ENCODE results near the gene CNN3. TPM values are rescaled to one million over a fixed set of nuclear protein-coding genes. Genes with fewer than 3 reads are reported as not detected.
A peak's percentile ranks its signal among the peaks of the same experiment; 100 is the strongest.

Gene CNN3
- 204 and 242 TPM in 2 replicates for polyA plus RNA-seq (2012; rRNA removed)
- 282 and 327 TPM in 2 replicates for polyA plus RNA-seq (2012; cell fraction: cytosol; rRNA removed)
- polyA plus RNA-seq (2012; cell fraction: nucleus; rRNA removed): 113 and 197 TPM in 2 replicates

- DNase-seq: peak; percentile 98
- Histone ChIP-seq H3F3A (replicated peaks; ENCODE audit: insufficient read depth) (peaks cover 18% of the 10 kb centered on the region), H3K79me2 (ENCODE audit: insufficient read depth) (peaks cover 65% of the 10 kb centered on the region), H2AFZ (ENCODE audit: low read depth) (peak within 1 kb of the TSS; percentile 75), H3K27ac (ENCODE audit: low read depth in 2 of 2, low read length in 1 of 2) (peak within 1 kb of the TSS; percentile 97 to 98), H3K4me1 (ENCODE audit: control insufficient read depth in 1 of 2, insufficient read depth in 2 of 2, low read depth in 1 of 2, low read length in 1 of 2) (peaks cover 29 to 42% of the 10 kb centered on the region in 2 experiments), H3K9me2 (no peaks in the 10 kb centered on the region; the same call in 1 of the 2 replicates), H3K9ac (peak within 1 kb of the TSS; percentile 98), H3K4me3 (ENCODE audit: low read depth in 2 of 2, low read length in 1 of 2) (peak within 1 kb of the TSS; percentile 96 to 98), H3K9me3 (no peaks in the 10 kb centered on the region), H3K27me3 (ENCODE audit: insufficient read depth) (no peaks in the 10 kb centered on the region), H3K36me3 (replicated peaks in 1 of 2; ENCODE audit: control insufficient read depth in 1 of 2, insufficient read depth in 2 of 2, low read length in 1 of 2) (peaks cover 19% of the 10 kb centered on the region in 2 experiments), H3K4me2 (peak within 1 kb of the TSS; percentile 88), H4K20me1 (ENCODE audit: insufficient read depth) (peaks cover 35% of the 10 kb centered on the region)
- WGBS (ENCODE audit: low lambda C conversion rate): no CpG with 5 or more reads among the region's 57 CpGs
- ChIA-PET POLR2A (interaction anchor here (1.0 to 2.2 kb wide), 6 partner anchors 20 to 114 kb away, joined by 3 to 20 read pairs (median 5); partner anchors contain the start of gene SLC44A3), CTCF (interaction anchor here (0.8 to 5.2 kb wide), 10 partner anchors 9 to 117 kb away, joined by 3 to 36 read pairs (median 4); no protein-coding TSS in a partner anchor)
- TF ChIP-seq SMC3 (IDR thresholded peaks at IDR 0.05; ENCODE audit: low read depth, low read length) (no peak), FOSL2 (IDR thresholded peaks at IDR 0.05; ENCODE audit: borderline replicate concordance, low read depth) (no peak), MXI1 (IDR thresholded peaks at IDR 0.05; ENCODE audit: low read depth, low read length) (peak; percentile 66; the same call in 1 of the 2 replicates), RAD21 (IDR thresholded peaks at IDR 0.05; ENCODE audit: low read length) (no peak; the same call in 1 of the 2 replicates), RFX5 (IDR thresholded peaks at IDR 0.05; ENCODE audit: low read length) (no peak), GATA2 (CRISPR knock-in tag; IDR thresholded peaks at IDR 0.05) (no peak), PBX3 (IDR thresholded peaks at IDR 0.05) (0 out of 2 replicates have a peak, but pooled peaks have one; percentile 12), NRF1 (IDR thresholded peaks at IDR 0.05; ENCODE audit: low read depth, low read length) (no peak), NFIC (IDR thresholded peaks at IDR 0.05; ENCODE audit: borderline replicate concordance) (no peak; the same call in 1 of the 2 replicates), TCF12 (IDR thresholded peaks at IDR 0.05) (no peak), MEF2A (IDR thresholded peaks at IDR 0.05; ENCODE audit: borderline replicate concordance, low read depth) (no peak), FOXM1 (IDR thresholded peaks at IDR 0.05; ENCODE audit: low read depth) (no peak), TAF1 (IDR thresholded peaks at IDR 0.05; ENCODE audit: borderline replicate concordance, low read depth, low read length) (peak; percentile 97), RCOR1 (IDR thresholded peaks at IDR 0.05; ENCODE audit: low read length) (no peak), YY1 (IDR thresholded peaks at IDR 0.05; ENCODE audit: low read depth) (no peak), EP300 (IDR thresholded peaks at IDR 0.05; ENCODE audit: borderline replicate concordance in 1 of 2, low read depth in 1 of 2, low read length in 1 of 2) (no peak), FOXJ3 (CRISPR knock-in tag; IDR thresholded peaks at IDR 0.05) (no peak), TEAD4 (IDR thresholded peaks at IDR 0.05; ENCODE audit: borderline replicate concordance, insufficient read depth) (0 out of 2 replicates have a peak, but pooled peaks have one; percentile 15), ELF1 (IDR thresholded peaks at IDR 0.05) (no peak)
- TF ChIP-seq, protein P1, sequence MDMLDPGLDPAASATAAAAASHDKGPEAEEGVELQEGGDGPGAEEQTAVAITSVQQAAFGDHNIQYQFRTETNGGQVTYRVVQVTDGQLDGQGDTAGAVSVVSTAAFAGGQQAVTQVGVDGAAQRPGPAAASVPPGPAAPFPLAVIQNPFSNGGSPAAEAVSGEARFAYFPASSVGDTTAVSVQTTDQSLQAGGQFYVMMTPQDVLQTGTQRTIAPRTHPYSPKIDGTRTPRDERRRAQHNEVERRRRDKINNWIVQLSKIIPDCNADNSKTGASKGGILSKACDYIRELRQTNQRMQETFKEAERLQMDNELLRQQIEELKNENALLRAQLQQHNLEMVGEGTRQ (IDR thresholded peaks at IDR 0.05; ENCODE audit: borderline replicate concordance, low read depth, low read length): no peak
- TF ChIP-seq, protein P2, sequence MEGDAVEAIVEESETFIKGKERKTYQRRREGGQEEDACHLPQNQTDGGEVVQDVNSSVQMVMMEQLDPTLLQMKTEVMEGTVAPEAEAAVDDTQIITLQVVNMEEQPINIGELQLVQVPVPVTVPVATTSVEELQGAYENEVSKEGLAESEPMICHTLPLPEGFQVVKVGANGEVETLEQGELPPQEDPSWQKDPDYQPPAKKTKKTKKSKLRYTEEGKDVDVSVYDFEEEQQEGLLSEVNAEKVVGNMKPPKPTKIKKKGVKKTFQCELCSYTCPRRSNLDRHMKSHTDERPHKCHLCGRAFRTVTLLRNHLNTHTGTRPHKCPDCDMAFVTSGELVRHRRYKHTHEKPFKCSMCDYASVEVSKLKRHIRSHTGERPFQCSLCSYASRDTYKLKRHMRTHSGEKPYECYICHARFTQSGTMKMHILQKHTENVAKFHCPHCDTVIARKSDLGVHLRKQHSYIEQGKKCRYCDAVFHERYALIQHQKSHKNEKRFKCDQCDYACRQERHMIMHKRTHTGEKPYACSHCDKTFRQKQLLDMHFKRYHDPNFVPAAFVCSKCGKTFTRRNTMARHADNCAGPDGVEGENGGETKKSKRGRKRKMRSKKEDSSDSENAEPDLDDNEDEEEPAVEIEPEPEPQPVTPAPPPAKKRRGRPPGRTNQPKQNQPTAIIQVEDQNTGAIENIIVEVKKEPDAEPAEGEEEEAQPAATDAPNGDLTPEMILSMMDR (IDR thresholded peaks at IDR 0.05): no peak
- TF ChIP-seq, protein P3, sequence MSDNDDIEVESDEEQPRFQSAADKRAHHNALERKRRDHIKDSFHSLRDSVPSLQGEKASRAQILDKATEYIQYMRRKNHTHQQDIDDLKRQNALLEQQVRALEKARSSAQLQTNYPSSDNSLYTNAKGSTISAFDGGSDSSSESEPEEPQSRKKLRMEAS (IDR thresholded peaks at IDR 0.05; ENCODE audit: low read depth): peak; percentile 76; the same call in 1 of the 2 replicates
- TF ChIP-seq, protein P4, sequence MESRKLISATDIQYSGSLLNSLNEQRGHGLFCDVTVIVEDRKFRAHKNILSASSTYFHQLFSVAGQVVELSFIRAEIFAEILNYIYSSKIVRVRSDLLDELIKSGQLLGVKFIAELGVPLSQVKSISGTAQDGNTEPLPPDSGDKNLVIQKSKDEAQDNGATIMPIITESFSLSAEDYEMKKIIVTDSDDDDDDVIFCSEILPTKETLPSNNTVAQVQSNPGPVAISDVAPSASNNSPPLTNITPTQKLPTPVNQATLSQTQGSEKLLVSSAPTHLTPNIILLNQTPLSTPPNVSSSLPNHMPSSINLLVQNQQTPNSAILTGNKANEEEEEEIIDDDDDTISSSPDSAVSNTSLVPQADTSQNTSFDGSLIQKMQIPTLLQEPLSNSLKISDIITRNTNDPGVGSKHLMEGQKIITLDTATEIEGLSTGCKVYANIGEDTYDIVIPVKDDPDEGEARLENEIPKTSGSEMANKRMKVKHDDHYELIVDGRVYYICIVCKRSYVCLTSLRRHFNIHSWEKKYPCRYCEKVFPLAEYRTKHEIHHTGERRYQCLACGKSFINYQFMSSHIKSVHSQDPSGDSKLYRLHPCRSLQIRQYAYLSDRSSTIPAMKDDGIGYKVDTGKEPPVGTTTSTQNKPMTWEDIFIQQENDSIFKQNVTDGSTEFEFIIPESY (IDR thresholded peaks at IDR 0.05; ENCODE audit: borderline replicate concordance, low read depth): no peak
- TF ChIP-seq, protein P5, sequence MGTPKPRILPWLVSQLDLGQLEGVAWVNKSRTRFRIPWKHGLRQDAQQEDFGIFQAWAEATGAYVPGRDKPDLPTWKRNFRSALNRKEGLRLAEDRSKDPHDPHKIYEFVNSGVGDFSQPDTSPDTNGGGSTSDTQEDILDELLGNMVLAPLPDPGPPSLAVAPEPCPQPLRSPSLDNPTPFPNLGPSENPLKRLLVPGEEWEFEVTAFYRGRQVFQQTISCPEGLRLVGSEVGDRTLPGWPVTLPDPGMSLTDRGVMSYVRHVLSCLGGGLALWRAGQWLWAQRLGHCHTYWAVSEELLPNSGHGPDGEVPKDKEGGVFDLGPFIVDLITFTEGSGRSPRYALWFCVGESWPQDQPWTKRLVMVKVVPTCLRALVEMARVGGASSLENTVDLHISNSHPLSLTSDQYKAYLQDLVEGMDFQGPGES (IDR thresholded peaks at IDR 0.05; ENCODE audit: low read depth, low read length): 0 out of 2 replicates have a peak, but pooled peaks have one; percentile 28
Measured at GRCh38 chr1:94926915-94927404, at the start of gene CNN3. Gene CNN3 (minus strand): TSS chr1:94927110. CDS start chr1:94926894, 216 bp downstream.
